DOHH2 (cell line): ENCODE measurements around the gene GMDS.
"Not testable (repeated sequence)": the region's sequence is repeated elsewhere in the genome, so short reads cannot be mapped to it uniquely, and the experiment has no call there.

Source experiments
- H3F3A ChIP-seq: fragments of 200-600 bp; sonication (generic), shearing (Covaris generic); 2 replicates; pipeline ENCODE4 v1.6.0; 2016; ENCODE audit warnings: antibody characterized with exemption, mild to moderate bottlenecking; ENCODE audit not compliant: control insufficient read depth, insufficient read depth
- H3K27ac ChIP-seq: fragments of 200-600 bp; sonication (generic); 2 replicates; pipeline ENCODE4 v1.5.1; 2014; ENCODE audit warnings: low read depth, mild to moderate bottlenecking, low read length, moderate library complexity
- H3K27me3 ChIP-seq: fragments of 200-600 bp; sonication (generic); 2 replicates; pipeline ENCODE4 v1.6.1; 2014; ENCODE audit warnings: mild to moderate bottlenecking, low read length, mixed read lengths; ENCODE audit not compliant: control insufficient read depth
- H3K36me3 ChIP-seq: fragments of 200-600 bp; sonication (generic); 2 replicates; pipeline ENCODE4 v1.6.1; 2014; ENCODE audit warnings: mild to moderate bottlenecking, low read length, moderate library complexity, mixed read lengths; ENCODE audit not compliant: control insufficient read depth
- H3K4me1 ChIP-seq: fragments of 200-600 bp; sonication (generic); 2 replicates; pipeline ENCODE4 v1.6.1; 2014; ENCODE audit warnings: mild to moderate bottlenecking, low read length, mixed read lengths; ENCODE audit not compliant: control insufficient read depth
- H3K4me2 ChIP-seq: fragments of 200-600 bp; sonication (generic); 2 replicates; pipeline ENCODE4 v1.6.0; 2014; ENCODE audit warnings: mild to moderate bottlenecking, low read length, moderate library complexity
- H3K4me3 ChIP-seq: fragments of 200-600 bp; sonication (generic); 2 replicates; pipeline ENCODE4 v1.5.1; 2014; ENCODE audit warnings: mild to moderate bottlenecking, low read length, mixed read lengths
- H3K79me2 ChIP-seq: fragments of 200-600 bp; sonication (generic); 2 replicates; pipeline ENCODE4 v1.6.1; 2014; ENCODE audit warnings: mild to moderate bottlenecking, low read length, mixed read lengths; ENCODE audit not compliant: control insufficient read depth
- H3K9me2 ChIP-seq: fragments of 200-600 bp; sonication (generic); replicated peaks from 2 replicates; pipeline ENCODE4 v1.6.1; 2014; ENCODE audit warnings: mild to moderate bottlenecking, low read length, mixed read lengths; ENCODE audit not compliant: control insufficient read depth
- H3K9me3 ChIP-seq: fragments of 200-600 bp; sonication (generic); 2 replicates; pipeline ENCODE4 v1.6.1; 2014; ENCODE audit warnings: antibody characterized with exemption, low read length, mixed read lengths; ENCODE audit not compliant: control insufficient read depth, insufficient read depth
- H4K20me1 ChIP-seq: fragments of 200-600 bp; sonication (generic); 2 replicates; pipeline ENCODE4 v1.6.0; 2014; ENCODE audit warnings: low read depth, mild to moderate bottlenecking, antibody characterized with exemption, low read length, moderate library complexity; ENCODE audit not compliant: control insufficient read depth, insufficient read depth
- CTCF ChIP-seq: fragments of 200-600 bp; sonication (generic); IDR thresholded peaks from one replicate; pipeline ENCODE4 v1.5.1; 2014; ENCODE audit warnings: antibody characterized with exemption, mild to moderate bottlenecking, low read depth, low read length; ENCODE audit not compliant: poor library complexity, severe bottlenecking
- EZH2phosphoT487 ChIP-seq: fragments of 200-600 bp; sonication (generic); IDR thresholded peaks from 2 replicates; pipeline ENCODE4 v1.6.1; 2017; ENCODE audit warnings: borderline replicate concordance, mild to moderate bottlenecking, antibody characterized with exemption, low read length, moderate library complexity, mixed read lengths

The GMDS gene

GRCh38 chr6:1696463-1696850, 548.9 kb downstream of the GMDS start:
- H3K9me3 ChIP-seq: no peaks in the 10 kb centered on the region
- H3K9me2 ChIP-seq: no peaks in the 10 kb centered on the region
- no peaks in the 10 kb centered on the region for H3F3A ChIP-seq
- no peak overlapping the region for H3K4me2 ChIP-seq
- no peak for TF ChIP-seq CTCF
- TF ChIP-seq EZH2phosphoT487: no peak
- no peak overlapping the region for H3K27ac ChIP-seq
- H4K20me1 ChIP-seq: no peaks in the 10 kb centered on the region
- no peaks in the 10 kb centered on the region for H3K27me3 ChIP-seq
- H3K36me3 ChIP-seq: peaks cover 8% of the 10 kb centered on the region; the same call in 1 of the 2 replicates
- no peak overlapping the region for H3K4me3 ChIP-seq
- no peaks in the 10 kb centered on the region for H3K4me1 ChIP-seq
- H3K79me2 ChIP-seq: no peaks in the 10 kb centered on the region

GRCh38 chr6:1695546-1696462, 549.6 kb downstream of the GMDS start:
- Histone ChIP-seq H3K9me2 (no peaks in the 10 kb centered on the region), H3F3A (no peaks in the 10 kb centered on the region), H3K4me3 (no peak overlapping the region), H3K4me1 (no peaks in the 10 kb centered on the region), H3K36me3 (peaks cover 8% of the 10 kb centered on the region; the same call in 1 of the 2 replicates), H4K20me1 (no peaks in the 10 kb centered on the region), H3K9me3 (no peaks in the 10 kb centered on the region), H3K4me2 (no peak overlapping the region), H3K79me2 (no peaks in the 10 kb centered on the region), H3K27me3 (no peaks in the 10 kb centered on the region), H3K27ac (no peak overlapping the region)
- TF ChIP-seq EZH2phosphoT487 (no peak), CTCF (no peak)

GRCh38 chr6:1691828-1692227, 553.6 kb downstream of the GMDS start:
- not testable (repeated sequence) for H3F3A ChIP-seq, H4K20me1 ChIP-seq, H3K9me3 ChIP-seq, H3K4me1 ChIP-seq, H3K27ac ChIP-seq, H3K4me2 ChIP-seq, H3K27me3 ChIP-seq, H3K36me3 ChIP-seq, H3K79me2 ChIP-seq, H3K9me2 ChIP-seq, H3K4me3 ChIP-seq

GRCh38 chr6:1690656-1691055, 554.7 kb downstream of the GMDS start:
- not testable (repeated sequence) for H3K4me2 ChIP-seq, H3K9me3 ChIP-seq, H3K79me2 ChIP-seq, H3K27me3 ChIP-seq, H3K36me3 ChIP-seq, H3K4me3 ChIP-seq, H3F3A ChIP-seq, H3K9me2 ChIP-seq, H3K27ac ChIP-seq, H3K4me1 ChIP-seq, H4K20me1 ChIP-seq
